Caki2 (cell line): ENCODE data around the gene ATPAF2. TPM values are rescaled to one million over a fixed set of nuclear protein-coding genes. Genes with fewer than 3 reads are reported as not detected.

Experiments
- DNase-seq: peaks from one replicate; pipeline ENCODE4 v3.0.0-alpha.2; 2015; ENCODE audit warnings: low read depth
- in situ Hi-C: cut with HindIII; loops from 2 replicates; pipeline ENCODE4 v1.10.0; 2016; ENCODE audit warnings: low sequenced_read_pairs, low pct_unique_long_range_greater_than_20kb, mixed read lengths
- total RNA-seq: library from RNA; depleted of rRNA; stranded (reverse); fragments of >200 nt; shearing (Covaris generic); gene quantifications from 2 replicates; pipeline ENCODE4 v1.2.3, GENCODE V29; 2014; ENCODE audit warnings: low replicate concordance

Gene ATPAF2
- total RNA-seq, 1 experiment from 2014 or later = 16.5 TPM

GRCh38 chr17:18042983-18043382, 4.0 kb upstream of the ATPAF2 start:
- in situ Hi-C loops = no loop called here
- no peak for DNase-seq

- in situ Hi-C loops = no loop called here
- no peak for DNase-seq
Measured at GRCh38 chr17:18041776-18042175, 2.8 kb upstream of the ATPAF2 start.

- in situ Hi-C loops = no loop called here
Measured at GRCh38 chr17:18040261-18040858, 1.4 kb upstream of the ATPAF2 start.

GRCh38 chr17:18039535-18040260, 730 bp upstream of the ATPAF2 start:
- in situ Hi-C loops = no loop called here

More at GRCh38 chr17:18040261-18040858, 1.4 kb upstream of the ATPAF2 start:
- DNase-seq = no peak

GRCh38 chr17:18038149-18038850, 668 bp downstream of the ATPAF2 start:
- in situ Hi-C loops = no loop called here
- no peak for DNase-seq

More at GRCh38 chr17:18039535-18040260, 730 bp upstream of the ATPAF2 start:
- DNase-seq = no peak

GRCh38 chr17:18037486-18037885, 1.5 kb downstream of the ATPAF2 start:
- in situ Hi-C loops = no loop called here
- DNase-seq = no peak

- in situ Hi-C loops = no loop called here
Measured at GRCh38 chr17:18035704-18036103, 3.3 kb downstream of the ATPAF2 start.

GRCh38 chr17:18033442-18034099, 5.4 kb downstream of the ATPAF2 start:
- in situ Hi-C loops = no loop called here
- peak; percentile 60 for DNase-seq

More at GRCh38 chr17:18035704-18036103, 3.3 kb downstream of the ATPAF2 start:
- DNase-seq = no peak

- in situ Hi-C loops = no loop called here
- DNase-seq = no peak
Measured at GRCh38 chr17:18031955-18032354, 7.0 kb downstream of the ATPAF2 start.

- in situ Hi-C loops = no loop called here
- DNase-seq = no peak
Measured at GRCh38 chr17:18028952-18029540, 9.9 kb downstream of the ATPAF2 start.

GRCh38 chr17:18028114-18028951, 10.6 kb downstream of the ATPAF2 start:
- no peak for DNase-seq
- in situ Hi-C loops = no loop called here

- in situ Hi-C loops = no loop called here
- no peak for DNase-seq
Measured at GRCh38 chr17:18027280-18027679, 11.7 kb downstream of the ATPAF2 start.

GRCh38 chr17:18025945-18026776, 12.8 kb downstream of the ATPAF2 start:
- in situ Hi-C loops = no loop called here
- no peak for DNase-seq

- no peak for DNase-seq
Measured at GRCh38 chr17:18025241-18025944, 13.6 kb downstream of the ATPAF2 start.

GRCh38 chr17:18021372-18021771, 17.6 kb downstream of the ATPAF2 start:
- in situ Hi-C loops = no loop called here
- DNase-seq = no peak

More at GRCh38 chr17:18025241-18025944, 13.6 kb downstream of the ATPAF2 start:
- in situ Hi-C loops = no loop called here

GRCh38 chr17:18020971-18021370, 18.0 kb downstream of the ATPAF2 start:
- DNase-seq = no peak
- in situ Hi-C loops = no loop called here
